ENCODE data around the gene GLT1D1. TPM values are rescaled to one million over a fixed set of nuclear protein-coding genes. Genes with fewer than 3 reads are reported as not detected.

Gene GLT1D1
- total and polyA plus RNA-seq, 2 of the 8 experiments (the other 6 are each of a cell fraction or from before 2014, with no cell fraction given), result 1.5 to 3.6 TPM

DNA sequence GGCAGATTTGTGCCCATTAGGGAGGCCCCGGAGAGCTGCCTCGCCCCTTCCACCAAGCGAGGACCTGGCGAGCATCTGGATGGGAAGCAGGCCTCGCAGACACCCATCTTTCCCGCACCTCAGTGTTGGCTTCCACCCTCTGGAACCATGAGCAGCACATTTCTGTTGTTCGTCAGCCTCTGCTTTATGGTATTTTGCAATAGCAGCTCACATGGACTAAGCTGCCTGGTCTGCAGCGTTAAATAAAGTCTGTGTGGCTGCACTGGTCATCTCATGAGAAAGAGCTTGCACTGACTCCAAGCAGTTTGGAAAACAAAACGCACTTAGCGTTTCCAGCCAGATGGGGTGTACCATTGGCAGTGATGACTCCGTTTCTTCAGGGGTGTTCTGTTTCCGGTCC lies 75.8 kb downstream of the GLT1D1 start:
- Histone ChIP-seq H3K23me2 (ENCODE audit: low read depth, low read length) (no peaks in the 10 kb centered on the region), H3K14ac (ENCODE audit: insufficient read length) (no peak overlapping the region), H2AK5ac (ENCODE audit: low read depth, low read length) (no peak overlapping the region), H3K27ac (ENCODE audit: low read depth, low read length) (no peak overlapping the region), H3K9me3 (ENCODE audit: insufficient read depth in 2 of 2, low read depth in 1 of 2, low read length in 1 of 2) (no peaks in the 10 kb centered on the region), H3K4ac (replicated peaks; ENCODE audit: insufficient read length, low read depth, low read length) (no peak overlapping the region), H2BK5ac (ENCODE audit: low read depth, low read length) (no peak overlapping the region), H3K56ac (replicated peaks; ENCODE audit: insufficient read length, low read depth, low read length) (no peak overlapping the region), H3K18ac (ENCODE audit: extremely low read depth, low read length) (no peak overlapping the region), H4K8ac (ENCODE audit: extremely low read depth, insufficient read depth, low read length) (no peak overlapping the region), H3K79me1 (ENCODE audit: low read depth, low read length) (no peaks in the 10 kb centered on the region), H4K91ac (replicated peaks; ENCODE audit: insufficient read length, low read length) (no peak overlapping the region), H4K5ac (ENCODE audit: insufficient read length, low read depth, low read length) (no peak overlapping the region), H2BK120ac (replicated peaks; ENCODE audit: low read depth, low read length) (no peak overlapping the region), H4K20me1 (replicated peaks in 1 of 2; ENCODE audit: control insufficient read depth in 1 of 2, insufficient read depth in 2 of 2, low read length in 2 of 2) (peaks cover 0 to 1% of the 10 kb centered on the region in 2 experiments), H3K4me2 (ENCODE audit: insufficient read depth in 1 of 2, low read depth in 2 of 2, low read length in 2 of 2) (no peak overlapping the region), H3K9ac (replicated peaks in 1 of 4; ENCODE audit: extremely low read depth in 1 of 4, low read depth in 3 of 4, low read length in 3 of 4) (no peak overlapping the region), H2BK12ac (ENCODE audit: low read depth, low read length) (no peak overlapping the region), H2BK15ac (ENCODE audit: low read length) (no peak overlapping the region), H3K4me1 (replicated peaks in 1 of 4; ENCODE audit: control insufficient read depth in 3 of 4, insufficient read depth in 4 of 4, low read length in 3 of 4) (peaks cover 0 to 3% (median 0%) of the 10 kb centered on the region in 4 experiments; a peak in 1 of 7 replicates), H3K79me2 (ENCODE audit: control insufficient read depth in 1 of 2, insufficient read depth in 2 of 2, low read length in 2 of 2) (no peaks in the 10 kb centered on the region), H3K23ac (ENCODE audit: insufficient read length) (no peak overlapping the region), H3K27me3 (replicated peaks in 1 of 4; ENCODE audit: control insufficient read depth in 3 of 4, extremely low read depth in 1 of 4, insufficient read depth in 3 of 4, low read length in 3 of 4) (no peaks in the 10 kb centered on the region), H3K36me3 (ENCODE audit: control insufficient read depth in 2 of 4, insufficient read depth in 4 of 4, low read length in 3 of 4) (no peaks in the 10 kb centered on the region), H2AFZ (ENCODE audit: low read length) (no peak overlapping the region), H2BK20ac (ENCODE audit: low read length) (no peak overlapping the region), H3K4me3 (ENCODE audit: extremely low read depth in 1 of 4, insufficient read depth in 2 of 4, low read depth in 3 of 4, low read length in 4 of 4) (no peak overlapping the region)
- CTCF ChIA-PET (ENCODE audit: partially characterized antibody), result interaction anchor here (0.7 to 1.3 kb wide), 3 partner anchors 11 to 47 kb away, joined by 3 to 5 read pairs (median 3); no protein-coding TSS in a partner anchor
- POLR2A ChIA-PET (ENCODE audit: partially characterized antibody), result interaction anchor here (0.9 kb wide), 1 partner anchor 379 kb away, joined by 3 read pairs; no protein-coding TSS in a partner anchor
- DNase-seq (ENCODE audit: low read depth in 1 of 2, low spot score in 2 of 2), result no peak
- no peak for FAIRE-seq
- WGBS, 2 experiments (ENCODE audit: extremely low coverage in 1 of 2, insufficient coverage in 1 of 2, insufficient read length in 1 of 2, insufficient replicate concordance in 2 of 2, low coverage in 1 of 2, low lambda C conversion rate in 2 of 2, missing lambda C conversion rate in 1 of 2), result 93% methylated on average over 12 of the region's 12 CpGs; no CpG with 5 or more reads in 1 of the 2 experiments
- TF ChIP-seq SIN3A (conservative IDR thresholded peaks at IDR 0.05 in 1 of 2, IDR thresholded peaks at IDR 0.05 in 1 of 2; ENCODE audit: low read depth in 1 of 2, low read length in 2 of 2) (no peak), CREB1 (IDR thresholded peaks at IDR 0.05) (no peak), PHF8 (conservative IDR thresholded peaks at IDR 0.05; ENCODE audit: low read depth, low read length) (no peak), HDAC6 (IDR thresholded peaks at IDR 0.05; ENCODE audit: low read depth, low read length) (no peak), KDM4A (IDR thresholded peaks at IDR 0.05; ENCODE audit: low read depth, low read length, severe bottlenecking) (no peak), POU5F1 (IDR thresholded peaks at IDR 0.05; ENCODE audit: low read depth, low read length) (no peak), SUZ12 (IDR thresholded peaks at IDR 0.05; ENCODE audit: low read length) (no peak), FOSL1 (IDR thresholded peaks at IDR 0.05; ENCODE audit: insufficient read depth, low read depth, low read length) (no peak), CTBP2 (IDR thresholded peaks at IDR 0.05; ENCODE audit: borderline replicate concordance, insufficient read depth, insufficient read length, low read length) (no peak), CHD1 (IDR thresholded peaks at IDR 0.05; ENCODE audit: low read depth, low read length) (no peak), POLR2A (IDR thresholded peaks at IDR 0.05; ENCODE audit: control extremely low read depth in 1 of 2, low read depth in 2 of 2, low read length in 2 of 2) (no peak)
- TF ChIP-seq, protein P1, sequence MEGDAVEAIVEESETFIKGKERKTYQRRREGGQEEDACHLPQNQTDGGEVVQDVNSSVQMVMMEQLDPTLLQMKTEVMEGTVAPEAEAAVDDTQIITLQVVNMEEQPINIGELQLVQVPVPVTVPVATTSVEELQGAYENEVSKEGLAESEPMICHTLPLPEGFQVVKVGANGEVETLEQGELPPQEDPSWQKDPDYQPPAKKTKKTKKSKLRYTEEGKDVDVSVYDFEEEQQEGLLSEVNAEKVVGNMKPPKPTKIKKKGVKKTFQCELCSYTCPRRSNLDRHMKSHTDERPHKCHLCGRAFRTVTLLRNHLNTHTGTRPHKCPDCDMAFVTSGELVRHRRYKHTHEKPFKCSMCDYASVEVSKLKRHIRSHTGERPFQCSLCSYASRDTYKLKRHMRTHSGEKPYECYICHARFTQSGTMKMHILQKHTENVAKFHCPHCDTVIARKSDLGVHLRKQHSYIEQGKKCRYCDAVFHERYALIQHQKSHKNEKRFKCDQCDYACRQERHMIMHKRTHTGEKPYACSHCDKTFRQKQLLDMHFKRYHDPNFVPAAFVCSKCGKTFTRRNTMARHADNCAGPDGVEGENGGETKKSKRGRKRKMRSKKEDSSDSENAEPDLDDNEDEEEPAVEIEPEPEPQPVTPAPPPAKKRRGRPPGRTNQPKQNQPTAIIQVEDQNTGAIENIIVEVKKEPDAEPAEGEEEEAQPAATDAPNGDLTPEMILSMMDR (IDR thresholded peaks at IDR 0.05; ENCODE audit: control extremely low read depth in 1 of 3, insufficient read depth in 1 of 3, low read depth in 1 of 3, low read length in 3 of 3), result no peak

Measured in H1 (cell line).